GM10266 (cell line): ENCODE results near the gene IRF6.

Experiments used
- DNase-seq: peaks from one replicate; pipeline ENCODE4 v3.0.0; 2012; ENCODE audit errors: extremely low spot score
- CTCF ChIP-seq: IDR thresholded peaks from 2 replicates; pipeline ENCODE4 v1.5.1; 2012; ENCODE audit warnings: mild to moderate bottlenecking, low read depth; ENCODE audit not compliant: control insufficient read depth, insufficient read depth; ENCODE audit errors: missing control alignments

The IRF6 gene

GRCh38 chr1:209769171-209769904, 36.6 kb downstream of the IRF6 start:
- no peak for TF ChIP-seq CTCF
- DNase-seq = peak; percentile 65

GRCh38 chr1:209768354-209768774, 37.6 kb downstream of the IRF6 start:
- DNase-seq = peak; percentile 75
- TF ChIP-seq CTCF = no peak

GRCh38 chr1:209767706-209768105, 38.2 kb downstream of the IRF6 start:
- no peak for DNase-seq
- no peak for TF ChIP-seq CTCF

GRCh38 chr1:209767096-209767495, 38.8 kb downstream of the IRF6 start:
- no peak for TF ChIP-seq CTCF
- no peak for DNase-seq

- DNase-seq = no peak
- no peak for TF ChIP-seq CTCF
These were observed 39.9 kb downstream of the IRF6 start for GRCh38 chr1:209766051-209766450.

GRCh38 chr1:209761011-209761635, 44.8 kb downstream of the IRF6 start:
- no peak for TF ChIP-seq CTCF
- DNase-seq = no peak

- no peak for TF ChIP-seq CTCF
- DNase-seq = no peak
These were observed 46.0 kb downstream of the IRF6 start for GRCh38 chr1:209759829-209760359.
